IMR-90 (cell line): Measurements from ENCODE around the gene TIE1. TPM values are rescaled to one million over a fixed set of nuclear protein-coding genes. Genes with fewer than 3 reads are reported as not detected.

ENCODE experiments used
- ATAC-seq: fragments of 200-7000 bp; cut with Tn5 transposase; 2 replicates; pipeline ENCODE4 v1.9.1; 2020; ENCODE audit warnings: low read depth, mild to moderate bottlenecking, moderate library complexity
- BruUV-seq: library from RNA; stranded (reverse); fragments of 400-500 nt; replicated peaks from 2 replicates; lab custom pipeline; 2021; lab: Mats Ljungman, UMichigan
- CTCF ChIA-PET: fragments of 300-600 bp; formaldehyde crosslinking; extraction: SDS; loops from one replicate; lab custom pipeline; 2021; ENCODE audit warnings: antibody characterized with exemption; lab: Yijun Ruan, JAX
- POLR2A ChIA-PET: fragments of 300-600 bp; sonication (Branson Sonifier 250); formaldehyde crosslinking; loops from one replicate; lab custom pipeline; 2022; ENCODE audit warnings: antibody characterized with exemption; ENCODE audit not compliant: unreplicated experiment; lab: Charles Lee
- DNase-seq: peaks from one replicate; pipeline ENCODE4 v3.0.0; 2013
- H2AFZ ChIP-seq: replicated peaks from 2 replicates; pipeline ENCODE3; 2013; ENCODE audit warnings: low read length, mild to moderate bottlenecking; ENCODE audit not compliant: poor library complexity
- H2AK5ac ChIP-seq: 2 replicates; pipeline ENCODE4 v1.6.1; 2013; ENCODE audit warnings: low read depth, low read length, inconsistent platforms
- H2AK9ac ChIP-seq: replicated peaks from 2 replicates; pipeline ENCODE3; 2013; ENCODE audit warnings: mild to moderate bottlenecking, low read depth, low read length, moderate library complexity; ENCODE audit not compliant: poor library complexity
- H2BK120ac ChIP-seq: 2 replicates; pipeline ENCODE4 v1.6.1; 2013; ENCODE audit warnings: low read depth, low read length, inconsistent platforms
- H2BK15ac ChIP-seq: 3 replicates; pipeline ENCODE4 v1.6.1; 2013; ENCODE audit warnings: low read depth, low read length, inconsistent platforms
- H2BK20ac ChIP-seq: 2 replicates; pipeline ENCODE4 v1.6.1; 2013; ENCODE audit warnings: low read depth, mild to moderate bottlenecking, inconsistent platforms, low read length, moderate library complexity
- H2BK5ac ChIP-seq: 2 replicates; pipeline ENCODE4 v1.6.1; 2013; ENCODE audit warnings: mild to moderate bottlenecking, low read depth, low read length, inconsistent platforms; ENCODE audit not compliant: poor library complexity, severe bottlenecking
- H3K14ac ChIP-seq: replicated peaks from 2 replicates; pipeline ENCODE4 v1.6.1; 2013; ENCODE audit warnings: low read depth, low read length, inconsistent platforms
- H3K18ac ChIP-seq: 2 replicates; pipeline ENCODE4 v1.6.1; 2013; ENCODE audit warnings: low read depth, low read length, control low read depth
- H3K23ac ChIP-seq: 2 replicates; pipeline ENCODE4 v1.6.1; 2013; ENCODE audit warnings: low read depth, low read length, inconsistent platforms
- H3K27ac ChIP-seq: 2 replicates; pipeline ENCODE4 v1.5.1; 2013; ENCODE audit warnings: mild to moderate bottlenecking, control low read depth, low read length; ENCODE audit not compliant: insufficient read depth
- H3K27me3 ChIP-seq: 2 replicates; pipeline ENCODE4 v1.6.1; 2013; ENCODE audit warnings: low read length; ENCODE audit not compliant: control insufficient read depth, insufficient read depth
- H3K36me3 ChIP-seq: 2 replicates; pipeline ENCODE4 v1.6.1; 2013; ENCODE audit warnings: low read length, mixed read lengths; ENCODE audit not compliant: control insufficient read depth, insufficient read depth
- H3K4ac ChIP-seq: 2 replicates; pipeline ENCODE4 v1.6.1; 2013; ENCODE audit warnings: low read depth, low read length, inconsistent platforms
- H3K4me1 ChIP-seq: 2 replicates; pipeline ENCODE4 v1.6.1; 2013; ENCODE audit warnings: low read length, mixed read lengths; ENCODE audit not compliant: control insufficient read depth, insufficient read depth
- H3K4me2 ChIP-seq: 2 replicates; pipeline ENCODE4 v1.6.1; 2013; ENCODE audit warnings: low read depth, mild to moderate bottlenecking, control low read depth, low read length, moderate library complexity
- H3K4me3 ChIP-seq: 2 replicates; pipeline ENCODE4 v1.5.1; 2013; ENCODE audit warnings: low read depth, mild to moderate bottlenecking, control low read depth, low read length, moderate library complexity; ENCODE audit not compliant: insufficient read depth
- H3K56ac ChIP-seq: 2 replicates; pipeline ENCODE4 v1.6.1; 2013; ENCODE audit warnings: low read length, inconsistent platforms; ENCODE audit not compliant: insufficient read depth; ENCODE audit errors: extremely low read depth
- H3K79me1 ChIP-seq, 2 experiments: 2 replicates each; pipeline ENCODE4 v1.6.1; 2013; ENCODE audit warnings: low read length in 2 of 2, inconsistent platforms in 1 of 2, low read depth in 1 of 2
- H3K9ac ChIP-seq: 2 replicates; pipeline ENCODE4 v1.6.1; 2013; ENCODE audit warnings: low read depth, low read length, control low read depth
- H3K9me1 ChIP-seq: 2 replicates; pipeline ENCODE4 v1.6.1; 2013; ENCODE audit warnings: low read length, inconsistent platforms; ENCODE audit not compliant: insufficient read depth
- H3K9me3 ChIP-seq: 2 replicates; pipeline ENCODE4 v1.6.1; 2013; ENCODE audit warnings: low read length; ENCODE audit not compliant: control insufficient read depth, insufficient read depth
- H4K20me1 ChIP-seq: 2 replicates; pipeline ENCODE4 v1.6.1; 2013; ENCODE audit warnings: low read length, inconsistent platforms; ENCODE audit not compliant: insufficient read depth
- H4K5ac ChIP-seq: 2 replicates; pipeline ENCODE4 v1.6.1; 2013; ENCODE audit warnings: mild to moderate bottlenecking, low read depth, low read length, control low read depth
- H4K8ac ChIP-seq, 2 experiments: 2 replicates each; pipeline ENCODE4 v1.6.1; 2013; ENCODE audit warnings: low read depth in 2 of 2, low read length in 2 of 2, control low read depth in 1 of 2, inconsistent platforms in 1 of 2
- H4K91ac ChIP-seq: 2 replicates; pipeline ENCODE4 v1.6.1; 2013; ENCODE audit warnings: low read depth, low read length, inconsistent platforms; ENCODE audit not compliant: insufficient read depth
- CEBPB ChIP-seq: IDR thresholded peaks from 2 replicates; pipeline ENCODE4 v1.6.1; 2012; ENCODE audit warnings: low read depth, low read length, improper control_type of control experiment
- CHD1 ChIP-seq: IDR thresholded peaks from 2 replicates; pipeline ENCODE4 v1.6.1; 2012; ENCODE audit warnings: low read depth, low read length, improper control_type of control experiment
- WGBS, 2 experiments: methylation state at CpG; one replicate each; pipeline versions ENCODE4 v1.1.5 to v1.1.7; 2013; ENCODE audit warnings: missing lambda C conversion rate in 2 of 2; ENCODE audit not compliant: insufficient read length in 1 of 2; ENCODE audit errors: extremely low coverage in 2 of 2; 5-methylcytosine and 5-hydroxymethylcytosine counted together
- dilution Hi-C: fragments of 300-500 bp; cut with HindIII; formaldehyde crosslinking; loops from one replicate; pipeline ENCODE4 v1.14.3; 2018; ENCODE audit warnings: low sequenced_read_pairs; ENCODE audit not compliant: unreplicated experiment
- in situ Hi-C: fragments of 300-500 bp; cut with MboI; formaldehyde crosslinking; loops from 3 replicates; pipeline ENCODE4 v1.14.3; 2019; ENCODE audit warnings: low sequenced_read_pairs, inconsistent platforms, mixed read lengths
- intact Hi-C: fragments of 100-400 bp; cut with micrococcal nuclease; formaldehyde crosslinking; loops from 2 replicates; pipeline ENCODE4 v1.10.0; 2022
- polyA plus RNA-seq, 3 experiments: library from polyadenylated mRNA; depleted of rRNA; stranded (reverse); fragments of >200 nt; gene quantifications; 2 replicates each; pipeline ENCODE4 v1.2.3, GENCODE V29; 2012; ENCODE audit warnings: low replicate concordance in 1 of 3
- total RNA-seq: library from RNA; depleted of rRNA; stranded (reverse); fragments of >200 nt; gene quantifications from 2 replicates; pipeline ENCODE4 v1.2.3, GENCODE V29; 2012

Gene TIE1
- total and polyA plus RNA-seq, 2 of the 4 experiments (the other 2 are of a cell fraction) = 2.3 to 7.5 TPM

DNA sequence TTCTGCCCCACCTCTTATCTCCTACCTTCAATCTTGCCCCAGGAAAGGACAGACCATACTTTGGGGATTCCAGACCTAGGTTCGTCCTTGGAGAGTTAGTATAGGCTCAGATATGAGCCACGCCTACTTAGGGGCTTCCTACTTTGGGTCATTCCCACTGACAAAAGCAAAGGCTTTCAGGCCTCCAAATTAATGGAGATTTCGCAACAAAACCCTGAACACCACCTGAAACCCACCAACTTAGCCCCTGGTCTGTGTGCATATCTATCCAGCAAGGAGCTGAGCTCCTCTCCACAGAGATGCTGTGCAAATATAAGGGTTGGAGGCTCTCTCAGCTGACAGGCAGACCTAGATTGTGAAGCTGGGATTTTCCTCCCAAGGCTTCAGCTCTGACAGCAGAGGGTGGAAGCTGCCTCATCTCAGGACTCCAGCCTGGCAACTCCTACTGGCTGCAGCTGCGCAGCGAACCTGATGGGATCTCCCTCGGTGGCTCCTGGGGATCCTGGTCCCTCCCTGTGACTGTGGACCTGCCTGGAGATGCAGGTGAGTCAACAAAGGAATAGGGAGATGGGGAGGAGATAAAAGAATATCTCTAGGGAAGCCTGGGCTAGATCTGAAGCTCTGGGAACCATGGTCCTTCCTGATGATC is 38.9 kb downstream of the TIE1 start:
- no peak for DNase-seq
- POLR2A ChIA-PET = no interaction called here
- in situ Hi-C loops (loop anchor here (5.0 kb wide), 1 partner anchor 32 kb away; no protein-coding TSS in a partner anchor), intact Hi-C loops (no loop called here), dilution Hi-C loops (no loop called here)
- peaks cover 2% of the 10 kb centered on the region; the same call in 1 of the 2 replicates for H3K4me1 ChIP-seq
- H2AFZ ChIP-seq = no peak overlapping the region
- no peak overlapping the region for H2AK5ac ChIP-seq
- H2BK20ac ChIP-seq = no peak overlapping the region
- H3K27me3 ChIP-seq = peaks cover 12% of the 10 kb centered on the region
- ATAC-seq = no peak
- H3K4me3 ChIP-seq = no peak overlapping the region
- no peak overlapping the region for H3K4ac ChIP-seq
- H3K36me3 ChIP-seq = no peaks in the 10 kb centered on the region
- H3K9me1 ChIP-seq = 0 out of 2 replicates have a peak, but pooled peaks cover 2% of the 10 kb centered on the region
- TF ChIP-seq CEBPB = peak; percentile 31; the same call in 1 of the 2 replicates
- no peak for TF ChIP-seq CHD1
- no peak overlapping the region for H2BK15ac ChIP-seq
- H3K23ac ChIP-seq = no peak overlapping the region
- no peak overlapping the region for H3K4me2 ChIP-seq
- H4K91ac ChIP-seq = no peak overlapping the region
- WGBS, 2 experiments = 100% methylated on average over 2 of the region's 6 CpGs; no CpG with 5 or more reads in 1 of the 2 experiments
- no peak overlapping the region for H4K5ac ChIP-seq
- no peak overlapping the region for H3K27ac ChIP-seq
- no peaks in the 10 kb centered on the region for H4K20me1 ChIP-seq
- no peak overlapping the region for H4K8ac ChIP-seq
- H3K18ac ChIP-seq = no peak overlapping the region
- no peak overlapping the region for H2AK9ac ChIP-seq
- no TSS peak for BruUV-seq
- no peak overlapping the region for H3K56ac ChIP-seq
- no peak overlapping the region for H2BK120ac ChIP-seq
- H2BK5ac ChIP-seq = no peak overlapping the region
- H3K9me3 ChIP-seq = no peaks in the 10 kb centered on the region
- CTCF ChIA-PET = no interaction called here
- H3K14ac ChIP-seq = no peak overlapping the region
- no peaks in the 10 kb centered on the region for H3K79me1 ChIP-seq
- no peak overlapping the region for H3K9ac ChIP-seq
